KMS-11 (cell line): ENCODE measurements around the gene STAP2.
"Not testable (repeated sequence)": the region's sequence is repeated elsewhere in the genome, so short reads cannot be mapped to it uniquely, and the experiment has no call there.

Experiments used
- H2AFZ ChIP-seq: fragments of 200-600 bp; sonication (generic); 2 replicates; pipeline ENCODE4 v1.6.1; 2016; ENCODE audit warnings: antibody characterized with exemption, mixed run types, low read depth
- H3K27ac ChIP-seq: fragments of 200-600 bp; sonication (generic); 2 replicates; pipeline ENCODE4 v1.6.1; 2016; ENCODE audit warnings: mild to moderate bottlenecking, mixed run types
- H3K27me3 ChIP-seq: fragments of 200-600 bp; sonication (generic); 2 replicates; pipeline ENCODE4 v1.6.1; 2017; ENCODE audit warnings: mild to moderate bottlenecking, low read depth, mixed run types, moderate library complexity; ENCODE audit not compliant: insufficient read depth
- H3K36me3 ChIP-seq: fragments of 200-600 bp; sonication (generic); 2 replicates; pipeline ENCODE4 v1.6.1; 2017; ENCODE audit warnings: mild to moderate bottlenecking, mixed run types; ENCODE audit not compliant: insufficient read depth
- H3K4me1 ChIP-seq: fragments of 200-600 bp; sonication (generic); 2 replicates; pipeline ENCODE4 v1.6.1; 2016; ENCODE audit warnings: mild to moderate bottlenecking, low read depth, mixed run types; ENCODE audit not compliant: poor library complexity, severe bottlenecking
- H3K4me2 ChIP-seq: fragments of 200-600 bp; sonication (generic); 2 replicates; pipeline ENCODE4 v1.7.0; 2016; ENCODE audit warnings: mild to moderate bottlenecking, mixed run types
- H3K4me3 ChIP-seq: fragments of 200-600 bp; sonication (generic); IDR thresholded peaks from 2 replicates; pipeline ENCODE4 v1.6.1; 2017; ENCODE audit warnings: low read depth, low read length, mixed read lengths; ENCODE audit not compliant: insufficient read depth
- H3K79me2 ChIP-seq: fragments of 200-600 bp; sonication (generic); 2 replicates; pipeline ENCODE4 v1.6.1; 2016; ENCODE audit warnings: low read depth, mixed run types; ENCODE audit not compliant: insufficient read depth
- H3K9ac ChIP-seq: fragments of 200-600 bp; sonication (generic); 2 replicates; pipeline ENCODE4 v1.6.1; 2016; ENCODE audit warnings: mild to moderate bottlenecking, mixed run types
- H4K20me1 ChIP-seq: fragments of 200-600 bp; sonication (generic); 2 replicates; pipeline ENCODE4 v1.6.1; 2016; ENCODE audit warnings: mild to moderate bottlenecking, mixed run types; ENCODE audit not compliant: insufficient read depth
- TF ChIP-seq, protein P1 (sequence below): fragments of 200-600 bp; sonication (generic); conservative IDR thresholded peaks from 2 replicates; pipeline ENCODE4 v1.6.1; 2017; ENCODE audit warnings: low read depth, mild to moderate bottlenecking, antibody characterized with exemption, low read length, moderate library complexity, mixed read lengths

STAP2 gene

DNA sequence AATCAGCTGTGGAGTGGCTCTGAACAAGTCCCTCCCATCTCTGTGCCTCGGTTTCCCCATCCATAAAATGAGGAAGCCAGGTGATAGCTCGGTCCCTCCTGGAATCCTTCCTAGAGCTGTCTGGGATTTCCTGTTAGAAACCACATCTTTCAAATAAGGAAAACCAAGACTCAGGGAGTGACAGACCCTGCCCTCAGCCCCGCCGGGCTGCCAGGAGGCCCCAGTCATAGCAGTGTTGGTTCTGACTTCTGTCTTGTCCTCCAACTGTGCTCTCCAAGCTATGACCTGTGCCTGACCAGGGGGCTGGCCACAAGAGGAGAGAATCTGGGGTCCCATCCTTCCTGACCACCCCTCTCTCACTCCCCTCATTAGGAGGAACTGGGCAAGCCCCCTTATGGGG lies 60.6 kb downstream of the STAP2 start:
- H3K36me3 ChIP-seq = no peaks in the 10 kb centered on the region
- no peak overlapping the region for H3K4me3 ChIP-seq
- H3K27ac ChIP-seq = no peak overlapping the region
- no peak overlapping the region for H2AFZ ChIP-seq
- no peak overlapping the region for H3K9ac ChIP-seq
- no peak overlapping the region for H3K4me2 ChIP-seq
- no peaks in the 10 kb centered on the region for H3K4me1 ChIP-seq
- TF ChIP-seq, protein P1, sequence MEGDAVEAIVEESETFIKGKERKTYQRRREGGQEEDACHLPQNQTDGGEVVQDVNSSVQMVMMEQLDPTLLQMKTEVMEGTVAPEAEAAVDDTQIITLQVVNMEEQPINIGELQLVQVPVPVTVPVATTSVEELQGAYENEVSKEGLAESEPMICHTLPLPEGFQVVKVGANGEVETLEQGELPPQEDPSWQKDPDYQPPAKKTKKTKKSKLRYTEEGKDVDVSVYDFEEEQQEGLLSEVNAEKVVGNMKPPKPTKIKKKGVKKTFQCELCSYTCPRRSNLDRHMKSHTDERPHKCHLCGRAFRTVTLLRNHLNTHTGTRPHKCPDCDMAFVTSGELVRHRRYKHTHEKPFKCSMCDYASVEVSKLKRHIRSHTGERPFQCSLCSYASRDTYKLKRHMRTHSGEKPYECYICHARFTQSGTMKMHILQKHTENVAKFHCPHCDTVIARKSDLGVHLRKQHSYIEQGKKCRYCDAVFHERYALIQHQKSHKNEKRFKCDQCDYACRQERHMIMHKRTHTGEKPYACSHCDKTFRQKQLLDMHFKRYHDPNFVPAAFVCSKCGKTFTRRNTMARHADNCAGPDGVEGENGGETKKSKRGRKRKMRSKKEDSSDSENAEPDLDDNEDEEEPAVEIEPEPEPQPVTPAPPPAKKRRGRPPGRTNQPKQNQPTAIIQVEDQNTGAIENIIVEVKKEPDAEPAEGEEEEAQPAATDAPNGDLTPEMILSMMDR = no peak
- H3K27me3 ChIP-seq = peaks cover 50% of the 10 kb centered on the region
- H3K79me2 ChIP-seq = no peaks in the 10 kb centered on the region
- H4K20me1 ChIP-seq = no peaks in the 10 kb centered on the region

DNA sequence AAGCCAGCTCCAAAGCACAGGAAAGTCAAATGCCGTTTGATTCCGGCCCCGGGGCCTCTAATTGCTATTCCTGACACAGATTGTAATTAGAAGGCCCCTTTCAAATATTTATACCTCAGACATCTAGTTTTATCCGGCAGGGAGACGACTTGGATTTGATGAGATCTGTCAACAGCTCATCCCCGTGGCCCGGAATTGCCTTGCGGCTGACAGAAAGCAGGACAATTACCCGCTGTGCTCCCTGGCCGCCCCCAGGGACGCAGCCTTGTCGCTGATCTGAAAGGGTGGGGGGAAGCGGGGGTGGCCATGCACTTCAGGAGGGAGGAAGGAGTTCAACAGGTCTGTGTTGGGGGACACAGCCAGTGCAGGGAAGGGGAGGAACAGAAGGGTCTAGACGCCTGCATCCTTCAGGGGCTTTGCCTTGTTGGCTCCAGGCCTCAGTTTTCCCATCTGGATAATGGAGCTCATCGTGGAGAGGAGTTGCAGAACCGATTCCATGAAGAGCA lies 61.4 kb downstream of the STAP2 start:
- no peak overlapping the region for H3K4me3 ChIP-seq
- H2AFZ ChIP-seq = no peak overlapping the region
- H3K4me1 ChIP-seq = no peaks in the 10 kb centered on the region
- no peak overlapping the region for H3K27ac ChIP-seq
- TF ChIP-seq, protein P1 = no peak
- H3K36me3 ChIP-seq = no peaks in the 10 kb centered on the region
- no peak overlapping the region for H3K9ac ChIP-seq
- no peaks in the 10 kb centered on the region for H4K20me1 ChIP-seq
- peaks cover 42% of the 10 kb centered on the region for H3K27me3 ChIP-seq
- H3K4me2 ChIP-seq = no peak overlapping the region
- no peaks in the 10 kb centered on the region for H3K79me2 ChIP-seq

DNA sequence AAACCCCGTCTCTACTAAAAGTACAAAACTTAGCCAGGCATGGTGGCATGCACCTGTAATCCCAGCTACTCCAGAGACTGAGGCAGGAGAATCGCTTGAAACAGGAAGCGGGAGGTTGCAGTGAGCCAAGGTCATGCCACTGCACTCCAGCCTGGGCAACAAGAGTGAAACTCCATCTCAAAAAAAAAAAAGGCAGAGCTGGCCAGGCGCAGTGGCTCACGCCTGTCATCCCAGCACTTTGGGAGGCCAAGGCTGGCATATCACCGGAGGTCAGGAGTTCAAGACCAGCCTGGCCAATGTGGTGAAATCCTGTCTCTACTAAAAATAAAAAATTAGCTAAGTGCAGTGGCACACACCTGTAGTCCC lies 64.3 kb downstream of the STAP2 start:
- H3K27me3 ChIP-seq = peaks cover 18% of the 10 kb centered on the region; the same call in 1 of the 2 replicates
- H3K9ac ChIP-seq, H4K20me1 ChIP-seq, H3K36me3 ChIP-seq, H3K4me2 ChIP-seq, H3K79me2 ChIP-seq, H3K4me3 ChIP-seq, H2AFZ ChIP-seq, H3K4me1 ChIP-seq, H3K27ac ChIP-seq: not testable (repeated sequence)
